GM23338 (cell line): Measurements from ENCODE around the gene ZNF451. TPM values are rescaled to one million over a fixed set of nuclear protein-coding genes. Genes with fewer than 3 reads are reported as not detected.

ENCODE experiments used
- ATAC-seq: fragments of 200-7000 bp; cut with Tn5 transposase; 3 replicates; pipeline ENCODE4 v1.9.1; 2020
- DNase-seq: peaks from one replicate; pipeline ENCODE4 v3.0.0-alpha.2; 2015; ENCODE audit warnings: low spot score
- H2AFZ ChIP-seq: fragments of 200-600 bp; sonication (generic); 2 replicates; pipeline ENCODE4 v1.8.0; 2016; ENCODE audit warnings: antibody characterized with exemption, mild to moderate bottlenecking, moderate library complexity
- H3F3A ChIP-seq: fragments of 200-600 bp; sonication (generic); replicated peaks from 2 replicates; pipeline ENCODE4 v1.8.0; 2017; ENCODE audit warnings: antibody characterized with exemption, mixed run types, low read depth
- H3K27ac ChIP-seq: fragments of 200-600 bp; sonication (generic); 2 replicates; pipeline ENCODE4 v1.6.1; 2016; ENCODE audit warnings: low read depth
- H3K27me3 ChIP-seq: fragments of 200-600 bp; sonication (generic); 2 replicates; pipeline ENCODE4 v1.8.0; 2016; ENCODE audit warnings: mild to moderate bottlenecking, mixed run types, moderate library complexity; ENCODE audit not compliant: insufficient read depth
- H3K36me3 ChIP-seq: fragments of 200-600 bp; sonication (generic); 2 replicates; pipeline ENCODE4 v1.8.0; 2016; ENCODE audit warnings: mild to moderate bottlenecking; ENCODE audit not compliant: insufficient read depth
- H3K4me1 ChIP-seq: fragments of 200-600 bp; sonication (generic); 2 replicates; pipeline ENCODE4 v1.8.0; 2016; ENCODE audit warnings: mild to moderate bottlenecking, moderate library complexity; ENCODE audit not compliant: insufficient read depth
- H3K4me2 ChIP-seq: fragments of 200-600 bp; sonication (generic); 2 replicates; pipeline ENCODE4 v1.7.1; 2017; ENCODE audit warnings: mixed run types
- H3K4me3 ChIP-seq: fragments of 200-600 bp; sonication (generic); 2 replicates; pipeline ENCODE4 v1.6.1; 2016; ENCODE audit warnings: mixed run types
- H3K79me2 ChIP-seq: fragments of 200-600 bp; sonication (generic); replicated peaks from 2 replicates; pipeline ENCODE4 v1.8.0; 2017; ENCODE audit warnings: mild to moderate bottlenecking; ENCODE audit not compliant: insufficient read depth
- H3K9me2 ChIP-seq: fragments of 200-600 bp; sonication (generic); 2 replicates; pipeline ENCODE4 v1.8.0; 2017; ENCODE audit not compliant: insufficient read depth
- H4K20me1 ChIP-seq: fragments of 200-600 bp; sonication (generic); replicated peaks from 2 replicates; pipeline ENCODE4 v1.8.0; 2017; ENCODE audit warnings: mild to moderate bottlenecking; ENCODE audit not compliant: insufficient read depth
- H3K27ac Mint-ChIP-seq: 2 replicates; pipeline ENCODE4 v1.8.0; 2020; ENCODE audit warnings: inconsistent platforms, mild to moderate bottlenecking, moderate library complexity, mixed read lengths
- H3K27me3 Mint-ChIP-seq: 3 replicates; pipeline ENCODE4 v1.8.0; 2022; ENCODE audit warnings: low read depth, mild to moderate bottlenecking, moderate library complexity, mixed read lengths, inconsistent platforms; ENCODE audit not compliant: insufficient read depth, poor library complexity
- H3K36me3 Mint-ChIP-seq: 3 replicates; pipeline ENCODE4 v1.8.0; 2021; ENCODE audit warnings: low read depth, mild to moderate bottlenecking, inconsistent platforms, moderate library complexity, mixed read lengths
- H3K4me1 Mint-ChIP-seq: 3 replicates; pipeline ENCODE4 v1.8.0; 2020; ENCODE audit warnings: mild to moderate bottlenecking, inconsistent platforms, mixed read lengths
- H3K4me3 Mint-ChIP-seq: 3 replicates; pipeline ENCODE4 v1.8.0; 2021; ENCODE audit warnings: moderate library complexity, mild to moderate bottlenecking, inconsistent platforms, mixed read lengths
- H3K9me3 Mint-ChIP-seq: 3 replicates; pipeline ENCODE4 v1.8.0; 2020; ENCODE audit warnings: moderate library complexity, mild to moderate bottlenecking, inconsistent platforms, mixed read lengths
- CREB1 ChIP-seq: fragments of 250-450 bp; sonication (Bioruptor Pico); IDR thresholded peaks from 2 replicates; pipeline ENCODE4 v1.5.0; 2020; ENCODE audit warnings: low read depth, mild to moderate bottlenecking, moderate library complexity
- EZH2 ChIP-seq: fragments of 200-600 bp; sonication (generic); IDR thresholded peaks from one replicate; pipeline ENCODE4 v1.8.0; 2017; ENCODE audit warnings: antibody characterized with exemption, mild to moderate bottlenecking, low read depth; ENCODE audit not compliant: unreplicated experiment
- EZH2phosphoT487 ChIP-seq: fragments of 200-600 bp; sonication (generic); IDR thresholded peaks from one replicate; pipeline ENCODE4 v1.8.1; 2018; ENCODE audit warnings: antibody characterized with exemption; ENCODE audit not compliant: unreplicated experiment
- NANOG ChIP-seq: IDR thresholded peaks from 2 replicates; pipeline ENCODE4 v1.6.1; 2016; ENCODE audit warnings: antibody characterized with exemption, borderline replicate concordance
- ZNF114 ChIP-seq: fragments of 250-450 bp; sonication (Bioruptor Pico); IDR thresholded peaks from 2 replicates; pipeline ENCODE4 v1.5.0; 2020; ENCODE audit warnings: mild to moderate bottlenecking, moderate library complexity
- ZNF331 ChIP-seq: fragments of 250-450 bp; sonication (Bioruptor Pico); IDR thresholded peaks from 2 replicates; pipeline ENCODE4 v1.5.0; 2020; ENCODE audit warnings: low read depth, mild to moderate bottlenecking, moderate library complexity
- ZNF462 ChIP-seq: fragments of 250-450 bp; sonication (Bioruptor Pico); IDR thresholded peaks from 2 replicates; pipeline ENCODE4 v1.5.0; 2020; ENCODE audit warnings: mild to moderate bottlenecking, moderate library complexity
- polyA plus RNA-seq: library from polyadenylated mRNA; unstranded; fragments of >200 nt; fragmentation: Nextera tagmentation; extraction: Ambion mirVana; gene quantifications from 2 replicates; pipeline ENCODE4 v1.2.1, GENCODE V29; 2016
- total RNA-seq: library from RNA; depleted of rRNA; stranded (reverse); fragments of >200 nt; shearing (Covaris generic); gene quantifications from 2 replicates; pipeline ENCODE4 v1.2.3, GENCODE V29; 2014
- TF ChIP-seq, protein P1 (sequence below): IDR thresholded peaks from 2 replicates; pipeline ENCODE4 v1.6.1; 2016; ENCODE audit warnings: antibody characterized with exemption

The ZNF451 gene
- total and polyA plus RNA-seq, 2 experiments from 2014 or later: 44.8 to 54.1 TPM

GRCh38 chr6:57207141-57207540, 117.2 kb downstream of the ZNF451 start (continued):
- no peak for TF ChIP-seq ZNF462 (CRISPR knock-in tag)
- no peak for TF ChIP-seq EZH2
- TF ChIP-seq, protein P1, sequence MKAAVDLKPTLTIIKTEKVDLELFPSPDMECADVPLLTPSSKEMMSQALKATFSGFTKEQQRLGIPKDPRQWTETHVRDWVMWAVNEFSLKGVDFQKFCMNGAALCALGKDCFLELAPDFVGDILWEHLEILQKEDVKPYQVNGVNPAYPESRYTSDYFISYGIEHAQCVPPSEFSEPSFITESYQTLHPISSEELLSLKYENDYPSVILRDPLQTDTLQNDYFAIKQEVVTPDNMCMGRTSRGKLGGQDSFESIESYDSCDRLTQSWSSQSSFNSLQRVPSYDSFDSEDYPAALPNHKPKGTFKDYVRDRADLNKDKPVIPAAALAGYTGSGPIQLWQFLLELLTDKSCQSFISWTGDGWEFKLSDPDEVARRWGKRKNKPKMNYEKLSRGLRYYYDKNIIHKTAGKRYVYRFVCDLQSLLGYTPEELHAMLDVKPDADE: no peak
- TF ChIP-seq NANOG: no peak

DNA sequence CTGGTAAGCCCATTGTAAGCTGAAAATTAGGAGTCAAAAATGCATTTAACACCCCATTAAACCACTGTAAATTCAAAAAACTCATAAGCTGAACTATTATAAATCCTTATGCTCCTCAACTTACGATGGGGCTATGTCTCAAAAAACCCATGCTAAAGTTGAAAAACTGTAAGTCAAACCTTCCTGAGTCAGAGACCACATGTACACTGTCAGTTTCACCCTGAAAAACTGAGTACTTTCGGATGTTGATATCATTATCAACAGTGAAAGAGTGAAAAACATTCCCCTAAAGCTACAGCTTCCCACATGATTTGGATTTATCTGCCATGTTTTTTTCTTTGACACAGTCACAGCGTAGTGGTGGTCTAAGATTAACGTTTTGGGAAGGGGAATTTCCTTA, 117.9 kb downstream of the ZNF451 start:
- H3K27me3 Mint-ChIP-seq: no peaks in the 10 kb centered on the region
- Histone ChIP-seq H2AFZ (no peak overlapping the region), H3K27me3 (no peaks in the 10 kb centered on the region), H3K9me2 (no peaks in the 10 kb centered on the region), H3K4me2 (no peak overlapping the region), H3K27ac (no peak overlapping the region), H3K36me3 (no peaks in the 10 kb centered on the region), H3K4me3 (no peak overlapping the region), H3F3A (no peaks in the 10 kb centered on the region), H3K4me1 (no peaks in the 10 kb centered on the region; the same call in none of the 2 replicates), H3K79me2 (peaks cover 57% of the 10 kb centered on the region), H4K20me1 (peaks cover 17% of the 10 kb centered on the region)
- 0 out of 2 replicates have a peak overlapping the region, but pooled peaks have one; percentile 23 for H3K27ac Mint-ChIP-seq
- no peaks in the 10 kb centered on the region for H3K9me3 Mint-ChIP-seq
- H3K4me1 Mint-ChIP-seq: peaks cover 17% of the 10 kb centered on the region
- no peak overlapping the region for H3K4me3 Mint-ChIP-seq
- ATAC-seq: no peak
- DNase-seq: no peak
- no peak for TF ChIP-seq EZH2phosphoT487
- TF ChIP-seq ZNF114 (CRISPR knock-in tag): no peak
- TF ChIP-seq CREB1 (CRISPR knock-in tag): no peak
- no peak for TF ChIP-seq ZNF462 (CRISPR knock-in tag)
- TF ChIP-seq ZNF331 (CRISPR knock-in tag): no peak
- H3K36me3 Mint-ChIP-seq: no peaks in the 10 kb centered on the region
